ENCODE results near the gene DDX39A. TPM values are rescaled to one million over a fixed set of nuclear protein-coding genes. Genes with fewer than 3 reads are reported as not detected.
"Not testable (repeated sequence)": the region's sequence is repeated elsewhere in the genome, so short reads cannot be mapped to it uniquely, and the experiment has no call there.

DDX39A gene
- total and polyA plus RNA-seq, 11 donors = 18.0 to 109 (median 36.1) TPM

GRCh38 chr19:14401468-14402195 lies 17.5 kb downstream of the DDX39A start:
- no peak overlapping the region for H3K4me3 ChIP-seq
- intact Hi-C loops (cut with DNase I) = loop anchor here in 2 of 10 donors (5.0 to 10.0 kb wide), 3 partner anchors 49 to 257 kb away; no protein-coding TSS in a partner anchor
- no peaks in the 10 kb centered on the region for H3K9me3 ChIP-seq
- no peak for DNase-seq
- 90 to 96% (median 94%) methylated on average over 17 to 18 of the region's 18 CpGs for WGBS, 4 donors
- TF ChIP-seq POLR2A (IDR thresholded peaks at IDR 0.05) (no peak), CTCF (IDR thresholded peaks at IDR 0.05) (no peak)
- H3K27me3 ChIP-seq = no peaks in the 10 kb centered on the region
- peaks cover 0 to 93% (median 80%) of the 10 kb centered on the region in 9 donors for H3K36me3 ChIP-seq
- H3K4me1 ChIP-seq = peaks cover 0 to 16% (median 5%) of the 10 kb centered on the region in 12 donors
- ATAC-seq = no peak
- peak overlapping the region in 2 of 12 donors; percentile 14 to 55 for H3K27ac ChIP-seq

- Histone ChIP-seq H3K4me3 (no peak overlapping the region), H3K36me3 (peaks cover 0 to 93% (median 79%) of the 10 kb centered on the region in 9 donors), H3K4me1 (peaks cover 0 to 15% (median 0%) of the 10 kb centered on the region in 12 donors), H3K27me3 (no peaks in the 10 kb centered on the region), H3K27ac (no peak overlapping the region), H3K9me3 (no peaks in the 10 kb centered on the region)
- intact Hi-C loops (cut with DNase I) = loop anchor here in 2 of 10 donors (5.0 to 10.0 kb wide), 3 partner anchors 49 to 256 kb away; no protein-coding TSS in a partner anchor
- ATAC-seq (no peak), DNase-seq (no peak)
- TF ChIP-seq POLR2A (IDR thresholded peaks at IDR 0.05) (no peak), CTCF (IDR thresholded peaks at IDR 0.05) (no peak)
- WGBS, 4 donors = 89 to 95% (median 92%) methylated on average over 8 to 11 of the region's 11 CpGs
Measured at GRCh38 chr19:14400951-14401431, 18.1 kb downstream of the DDX39A start.

- ATAC-seq, H3K27me3 ChIP-seq, H3K9me3 ChIP-seq, H3K4me3 ChIP-seq, DNase-seq, H3K27ac ChIP-seq, H3K4me1 ChIP-seq: not testable (repeated sequence)
- intact Hi-C loops (cut with DNase I) = loop anchor here in 1 of 10 donors (5.0 kb wide), 1 partner anchor 370 kb away; no protein-coding TSS in a partner anchor
- 91 to 94% (median 93%) methylated on average over 12 to 16 of the region's 16 CpGs for WGBS, 4 donors
- peaks cover 0 to 93% (median 79%) of the 10 kb centered on the region in 9 donors for H3K36me3 ChIP-seq
Measured at GRCh38 chr19:14397168-14397567, 22.0 kb downstream of the DDX39A start.

GRCh38 chr19:14396730-14397129 lies 22.4 kb downstream of the DDX39A start:
- H3K27me3 ChIP-seq, H3K9me3 ChIP-seq, H3K4me3 ChIP-seq, H3K4me1 ChIP-seq, DNase-seq, ATAC-seq, H3K27ac ChIP-seq: not testable (repeated sequence)
- intact Hi-C loops (cut with DNase I) = loop anchor here in 1 of 10 donors (5.0 kb wide), 1 partner anchor 371 kb away; no protein-coding TSS in a partner anchor
- WGBS, 4 donors = 94 to 100% (median 96%) methylated on average over 1 to 3 of the region's 3 CpGs; no CpG with 5 or more reads in 1 of the 4 donors
- H3K36me3 ChIP-seq = peaks cover 0 to 93% (median 79%) of the 10 kb centered on the region in 9 donors

GRCh38 chr19:14395710-14396336 lies 23.3 kb downstream of the DDX39A start:
- 75 to 94% (median 86%) methylated on average over 7 to 16 of the region's 16 CpGs for WGBS, 4 donors

More at GRCh38 chr19:14395710-14396336, 23.3 kb downstream of the DDX39A start:
- Histone ChIP-seq H3K36me3 (peaks cover 0 to 93% (median 79%) of the 10 kb centered on the region in 9 donors), H3K27me3 (no peaks in the 10 kb centered on the region), H3K27ac (no peak overlapping the region), H3K4me3 (no peak overlapping the region), H3K9me3 (no peaks in the 10 kb centered on the region), H3K4me1 (no peaks in the 10 kb centered on the region)
- no peak for DNase-seq
- TF ChIP-seq CTCF (IDR thresholded peaks at IDR 0.05) (no peak), POLR2A (IDR thresholded peaks at IDR 0.05) (no peak)
- peak in 2 of 4 donors; percentile 18 to 23 for ATAC-seq
- intact Hi-C loops (cut with DNase I) = loop anchor here in 1 of 10 donors (5.0 kb wide), 1 partner anchor 371 kb away; no protein-coding TSS in a partner anchor

Data from heart left ventricle (tissue), 16 donors.